ENCODE measurements around the gene MCHR1.

Gene MCHR1

DNA sequence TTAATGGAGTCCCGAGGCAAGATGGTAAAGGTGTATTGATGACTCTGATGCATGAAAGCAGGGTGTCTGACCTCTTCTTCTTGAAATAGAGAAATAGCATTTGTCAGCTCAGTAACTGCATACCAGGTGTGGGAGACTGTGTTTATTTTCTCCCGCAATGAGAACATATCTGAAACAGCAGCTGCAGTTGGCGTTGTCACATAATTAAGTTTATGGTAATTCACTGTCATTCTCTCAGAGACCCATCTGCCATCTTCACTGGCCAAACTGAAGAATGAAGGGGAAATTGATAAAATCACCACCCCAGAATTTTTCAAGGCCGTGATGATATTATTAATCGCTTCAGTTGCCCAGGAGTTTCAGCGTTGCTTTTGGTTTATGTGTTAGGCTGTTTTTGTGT is 20.1 kb upstream of the MCHR1 start:
- no peak for TF ChIP-seq CTCF (conservative IDR thresholded peaks at IDR 0.05; ENCODE audit: control insufficient read depth, insufficient read depth, low read depth, low read length)
- no peak for DNase-seq (ENCODE audit: low read depth)

GRCh38 chr22:40660730-40661129 is 18.6 kb upstream of the MCHR1 start:
- no peak for DNase-seq (ENCODE audit: low read depth)
- no peak for TF ChIP-seq CTCF (conservative IDR thresholded peaks at IDR 0.05; ENCODE audit: control insufficient read depth, insufficient read depth, low read depth, low read length)
- H3K4me3 ChIP-seq (ENCODE audit: control insufficient read depth, low read depth, low read length): no peak overlapping the region

More for the DNA sequence above, 20.1 kb upstream of the MCHR1 start:
- H3K4me3 ChIP-seq (ENCODE audit: control insufficient read depth, low read depth, low read length): no peak overlapping the region

DNA sequence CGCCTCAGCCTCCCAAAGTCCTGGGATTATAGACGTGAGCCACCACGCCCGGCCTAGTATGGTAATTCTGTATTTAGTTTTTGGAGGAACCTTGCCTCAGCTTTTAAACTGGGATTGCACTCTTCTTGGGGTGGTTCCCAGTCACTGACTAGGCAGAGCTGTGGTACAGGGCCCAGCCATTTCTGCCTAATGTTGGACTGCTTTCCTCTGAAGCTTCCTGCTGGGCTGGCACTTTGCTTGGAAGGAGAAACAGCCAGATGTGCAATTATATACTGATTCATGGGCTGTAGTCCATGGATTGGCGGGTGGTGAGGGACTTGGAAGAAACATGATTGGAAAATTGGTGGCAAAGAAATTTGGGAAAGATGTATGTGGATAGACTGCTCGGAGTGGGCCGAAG is 17.6 kb upstream of the MCHR1 start:
- no peak for TF ChIP-seq CTCF (conservative IDR thresholded peaks at IDR 0.05; ENCODE audit: control insufficient read depth, insufficient read depth, low read depth, low read length)
- H3K4me3 ChIP-seq (ENCODE audit: control insufficient read depth, low read depth, low read length): no peak overlapping the region
- DNase-seq (ENCODE audit: low read depth): no peak

GRCh38 chr22:40665312-40665711 is 14.0 kb upstream of the MCHR1 start:
- TF ChIP-seq CTCF (conservative IDR thresholded peaks at IDR 0.05; ENCODE audit: control insufficient read depth, insufficient read depth, low read depth, low read length): no peak
- no peak overlapping the region for H3K4me3 ChIP-seq (ENCODE audit: control insufficient read depth, low read depth, low read length)
- peak; percentile 50 for DNase-seq (ENCODE audit: low read depth)

- H3K4me3 ChIP-seq (ENCODE audit: control insufficient read depth, low read depth, low read length): no peak overlapping the region
- DNase-seq (ENCODE audit: low read depth): no peak
- no peak for TF ChIP-seq CTCF (conservative IDR thresholded peaks at IDR 0.05; ENCODE audit: control insufficient read depth, insufficient read depth, low read depth, low read length)
These were observed 13.0 kb upstream of the MCHR1 start for GRCh38 chr22:40666151-40666848.

DNA sequence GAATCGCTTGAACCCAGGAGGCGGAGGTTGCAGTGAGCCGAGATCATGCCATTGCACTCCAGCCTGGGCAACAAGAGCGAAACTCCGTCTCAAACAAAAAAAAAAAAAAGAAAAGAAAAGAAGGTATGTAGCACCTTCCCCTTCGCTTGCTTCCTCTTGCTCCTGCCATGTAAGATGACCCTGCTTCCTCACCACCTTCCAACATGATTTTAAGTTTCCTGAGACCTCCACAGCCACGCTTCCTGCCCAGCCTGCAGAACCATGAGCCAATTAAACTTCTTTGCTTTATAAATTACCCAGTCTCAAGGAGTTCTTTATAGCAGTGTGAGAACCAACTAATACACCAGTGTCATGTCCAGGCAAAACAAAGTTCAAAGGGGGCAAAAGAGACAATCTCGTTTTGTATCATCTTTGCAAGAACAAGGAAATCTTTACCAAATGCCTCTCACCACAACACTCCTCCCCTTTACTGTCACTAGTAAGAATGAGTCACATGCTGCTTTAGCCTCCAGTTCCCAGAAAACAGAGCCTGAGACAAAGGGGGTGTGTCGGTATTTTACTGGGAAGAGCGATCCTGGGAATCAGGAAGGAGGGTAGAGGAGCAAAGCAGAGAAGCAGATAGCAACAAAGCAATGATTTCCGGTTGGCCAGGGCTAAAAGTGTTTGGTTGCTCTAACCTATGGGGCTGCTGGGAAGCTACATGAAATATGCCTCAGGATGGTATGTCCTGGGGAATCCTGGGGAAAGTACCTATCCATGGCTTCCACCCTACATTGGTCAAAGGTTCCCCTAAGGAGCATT is 10.5 kb upstream of the MCHR1 start:
- TF ChIP-seq CTCF (conservative IDR thresholded peaks at IDR 0.05; ENCODE audit: control insufficient read depth, insufficient read depth, low read depth, low read length): no peak
- no peak overlapping the region for H3K4me3 ChIP-seq (ENCODE audit: control insufficient read depth, low read depth, low read length)
- peak; percentile 92 for DNase-seq (ENCODE audit: low read depth)
